Measurements from ENCODE around the gene GARIN5B.

DNA sequence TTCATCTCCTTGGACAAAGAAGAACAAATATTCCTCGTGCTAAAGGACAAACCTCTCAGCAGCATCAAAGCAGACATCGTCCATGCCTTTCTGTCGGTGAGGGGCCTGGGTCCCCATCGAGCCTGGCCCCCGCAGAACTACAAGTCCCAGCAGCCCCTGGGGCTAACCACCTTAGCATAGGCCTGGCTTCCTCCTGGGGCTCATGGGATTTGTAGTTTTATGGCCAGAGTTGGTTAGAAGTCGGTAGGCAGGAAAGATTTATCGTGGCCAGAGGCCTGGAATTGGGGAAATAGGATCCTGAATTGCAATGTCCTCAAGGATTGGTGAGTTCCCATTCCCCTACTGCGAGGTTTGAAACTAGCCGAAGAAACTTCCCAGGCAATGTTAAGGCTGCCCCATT is 57.6 kb downstream of the GARIN5B start:
- TF ChIP-seq, protein P1, sequence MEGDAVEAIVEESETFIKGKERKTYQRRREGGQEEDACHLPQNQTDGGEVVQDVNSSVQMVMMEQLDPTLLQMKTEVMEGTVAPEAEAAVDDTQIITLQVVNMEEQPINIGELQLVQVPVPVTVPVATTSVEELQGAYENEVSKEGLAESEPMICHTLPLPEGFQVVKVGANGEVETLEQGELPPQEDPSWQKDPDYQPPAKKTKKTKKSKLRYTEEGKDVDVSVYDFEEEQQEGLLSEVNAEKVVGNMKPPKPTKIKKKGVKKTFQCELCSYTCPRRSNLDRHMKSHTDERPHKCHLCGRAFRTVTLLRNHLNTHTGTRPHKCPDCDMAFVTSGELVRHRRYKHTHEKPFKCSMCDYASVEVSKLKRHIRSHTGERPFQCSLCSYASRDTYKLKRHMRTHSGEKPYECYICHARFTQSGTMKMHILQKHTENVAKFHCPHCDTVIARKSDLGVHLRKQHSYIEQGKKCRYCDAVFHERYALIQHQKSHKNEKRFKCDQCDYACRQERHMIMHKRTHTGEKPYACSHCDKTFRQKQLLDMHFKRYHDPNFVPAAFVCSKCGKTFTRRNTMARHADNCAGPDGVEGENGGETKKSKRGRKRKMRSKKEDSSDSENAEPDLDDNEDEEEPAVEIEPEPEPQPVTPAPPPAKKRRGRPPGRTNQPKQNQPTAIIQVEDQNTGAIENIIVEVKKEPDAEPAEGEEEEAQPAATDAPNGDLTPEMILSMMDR (IDR thresholded peaks at IDR 0.05): no peak
- TF ChIP-seq, protein P2, sequence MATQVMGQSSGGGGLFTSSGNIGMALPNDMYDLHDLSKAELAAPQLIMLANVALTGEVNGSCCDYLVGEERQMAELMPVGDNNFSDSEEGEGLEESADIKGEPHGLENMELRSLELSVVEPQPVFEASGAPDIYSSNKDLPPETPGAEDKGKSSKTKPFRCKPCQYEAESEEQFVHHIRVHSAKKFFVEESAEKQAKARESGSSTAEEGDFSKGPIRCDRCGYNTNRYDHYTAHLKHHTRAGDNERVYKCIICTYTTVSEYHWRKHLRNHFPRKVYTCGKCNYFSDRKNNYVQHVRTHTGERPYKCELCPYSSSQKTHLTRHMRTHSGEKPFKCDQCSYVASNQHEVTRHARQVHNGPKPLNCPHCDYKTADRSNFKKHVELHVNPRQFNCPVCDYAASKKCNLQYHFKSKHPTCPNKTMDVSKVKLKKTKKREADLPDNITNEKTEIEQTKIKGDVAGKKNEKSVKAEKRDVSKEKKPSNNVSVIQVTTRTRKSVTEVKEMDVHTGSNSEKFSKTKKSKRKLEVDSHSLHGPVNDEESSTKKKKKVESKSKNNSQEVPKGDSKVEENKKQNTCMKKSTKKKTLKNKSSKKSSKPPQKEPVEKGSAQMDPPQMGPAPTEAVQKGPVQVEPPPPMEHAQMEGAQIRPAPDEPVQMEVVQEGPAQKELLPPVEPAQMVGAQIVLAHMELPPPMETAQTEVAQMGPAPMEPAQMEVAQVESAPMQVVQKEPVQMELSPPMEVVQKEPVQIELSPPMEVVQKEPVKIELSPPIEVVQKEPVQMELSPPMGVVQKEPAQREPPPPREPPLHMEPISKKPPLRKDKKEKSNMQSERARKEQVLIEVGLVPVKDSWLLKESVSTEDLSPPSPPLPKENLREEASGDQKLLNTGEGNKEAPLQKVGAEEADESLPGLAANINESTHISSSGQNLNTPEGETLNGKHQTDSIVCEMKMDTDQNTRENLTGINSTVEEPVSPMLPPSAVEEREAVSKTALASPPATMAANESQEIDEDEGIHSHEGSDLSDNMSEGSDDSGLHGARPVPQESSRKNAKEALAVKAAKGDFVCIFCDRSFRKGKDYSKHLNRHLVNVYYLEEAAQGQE (IDR thresholded peaks at IDR 0.05): no peak
- no peak for TF ChIP-seq RCOR1 (IDR thresholded peaks at IDR 0.05; ENCODE audit: low read depth, low read length)
- TF ChIP-seq, protein P3, sequence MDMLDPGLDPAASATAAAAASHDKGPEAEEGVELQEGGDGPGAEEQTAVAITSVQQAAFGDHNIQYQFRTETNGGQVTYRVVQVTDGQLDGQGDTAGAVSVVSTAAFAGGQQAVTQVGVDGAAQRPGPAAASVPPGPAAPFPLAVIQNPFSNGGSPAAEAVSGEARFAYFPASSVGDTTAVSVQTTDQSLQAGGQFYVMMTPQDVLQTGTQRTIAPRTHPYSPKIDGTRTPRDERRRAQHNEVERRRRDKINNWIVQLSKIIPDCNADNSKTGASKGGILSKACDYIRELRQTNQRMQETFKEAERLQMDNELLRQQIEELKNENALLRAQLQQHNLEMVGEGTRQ (IDR thresholded peaks at IDR 0.05): no peak
- TF ChIP-seq EP300 (IDR thresholded peaks at IDR 0.05): no peak
- TF ChIP-seq ZC3H11A (IDR thresholded peaks at IDR 0.05): no peak
- no peak for TF ChIP-seq MAZ (IDR thresholded peaks at IDR 0.05; ENCODE audit: borderline replicate concordance, low read depth, low read length)
- TF ChIP-seq NR3C1 (IDR thresholded peaks at IDR 0.05): no peak
- no peak for TF ChIP-seq BHLHE40 (IDR thresholded peaks at IDR 0.05; ENCODE audit: low read depth, low read length)
- TF ChIP-seq RNF2 (IDR thresholded peaks at IDR 0.05; ENCODE audit: borderline replicate concordance, low read depth): no peak
- TF ChIP-seq FOSL2 (IDR thresholded peaks at IDR 0.05): no peak
- no peak for TF ChIP-seq FOSL2 (CRISPR knock-in tag; IDR thresholded peaks at IDR 0.05)

Measured in A549 (cell line).